Naive thymus-derived CD4-positive, alpha-beta T cell (primary cell): ENCODE measurements around the gene FAM13B. TPM values are rescaled to one million over a fixed set of nuclear protein-coding genes. Genes with fewer than 3 reads are reported as not detected.
"Not testable (repeated sequence)": the region's sequence is repeated elsewhere in the genome, so short reads cannot be mapped to it uniquely, and the experiment has no call there.

Experiments
- ATAC-seq: fragments of 150-1000 bp; cut with Tn5 transposase; 2 replicates; pipeline ENCODE4 v1.10.0; 2021; ENCODE audit warnings: mild to moderate bottlenecking, moderate library complexity
- CTCF ChIA-PET: fragments of 350-600 bp; sonication (Branson Sonifier 250); formaldehyde crosslinking; loops from one replicate; lab custom pipeline; 2021; ENCODE audit warnings: antibody characterized with exemption; lab: Charles Lee
- POLR2A ChIA-PET: fragments of 350-600 bp; sonication (Branson Sonifier 250); formaldehyde crosslinking; loops from one replicate; lab custom pipeline; 2021; ENCODE audit warnings: antibody characterized with exemption, inconsistent platforms; lab: Charles Lee
- DNase-seq, 9 donors: peaks; one replicate each; pipeline versions ENCODE4 v3.0.0 to v3.0.0-alpha.2; 2020 to 2022; ENCODE audit warnings: mixed read lengths in 1 of 9
- H3K27ac ChIP-seq: one replicate; pipeline ENCODE4 v1.7.0; 2013; ENCODE audit warnings: mild to moderate bottlenecking, low read depth, low read length, moderate library complexity
- H3K27me3 ChIP-seq, 2 donors: one replicate each; pipeline ENCODE4 v1.7.0; 2013; ENCODE audit warnings: low read length in 2 of 2, mild to moderate bottlenecking in 2 of 2, moderate library complexity in 2 of 2; ENCODE audit not compliant: control insufficient read depth in 2 of 2, insufficient read depth in 2 of 2
- H3K36me3 ChIP-seq, 3 experiments: 1 replicate in 2 of 3; 2 replicates in 1 of 3; pipeline ENCODE4 v1.7.0; 2013; ENCODE audit warnings: low read length in 3 of 3, mild to moderate bottlenecking in 3 of 3, moderate library complexity in 1 of 3; ENCODE audit not compliant: insufficient read depth in 3 of 3, control insufficient read depth in 2 of 3
- H3K4me1 ChIP-seq, 2 donors: one replicate each; pipeline ENCODE4 v1.7.0; 2013; ENCODE audit warnings: low read length in 2 of 2, mild to moderate bottlenecking in 2 of 2, moderate library complexity in 1 of 2; ENCODE audit not compliant: control insufficient read depth in 2 of 2, insufficient read depth in 2 of 2
- H3K4me3 ChIP-seq: 2 replicates; pipeline ENCODE4 v1.7.0; 2013; ENCODE audit warnings: mild to moderate bottlenecking, low read length
- H3K9me3 ChIP-seq, 3 experiments: 1 replicate in 2 of 3; 2 replicates in 1 of 3; pipeline ENCODE4 v1.7.0; 2013; ENCODE audit warnings: low read length in 3 of 3; ENCODE audit not compliant: control insufficient read depth in 2 of 3
- H3K27ac Mint-ChIP-seq, 9 donors: one replicate each; pipeline ENCODE4 v1.8.0; 2020 to 2022; ENCODE audit warnings: mixed read lengths in 9 of 9, mild to moderate bottlenecking in 8 of 9, moderate library complexity in 5 of 9, inconsistent platforms in 2 of 9
- H3K27me3 Mint-ChIP-seq, 5 donors: one replicate each; pipeline ENCODE4 v1.8.0; 2021 to 2022; ENCODE audit warnings: mixed read lengths in 5 of 5, mild to moderate bottlenecking in 1 of 5
- H3K36me3 Mint-ChIP-seq, 5 donors: one replicate each; pipeline ENCODE4 v1.8.0; 2020 to 2022; ENCODE audit warnings: mixed read lengths in 5 of 5, mild to moderate bottlenecking in 3 of 5, inconsistent platforms in 1 of 5
- H3K4me1 Mint-ChIP-seq, 7 donors: one replicate each; pipeline ENCODE4 v1.8.0; 2020 to 2022; ENCODE audit warnings: mixed read lengths in 7 of 7, mild to moderate bottlenecking in 3 of 7, inconsistent platforms in 1 of 7
- H3K4me3 Mint-ChIP-seq, 10 donors: one replicate each; pipeline ENCODE4 v1.8.0; 2020 to 2022; ENCODE audit warnings: mild to moderate bottlenecking in 10 of 10, mixed read lengths in 10 of 10, moderate library complexity in 6 of 10, inconsistent platforms in 2 of 10
- H3K9me3 Mint-ChIP-seq, 11 donors: one replicate each; pipeline ENCODE4 v1.8.0; 2020 to 2022; ENCODE audit warnings: mixed read lengths in 11 of 11, mild to moderate bottlenecking in 4 of 11, inconsistent platforms in 1 of 11, moderate library complexity in 1 of 11
- intact Hi-C, 2 donors: fragments of 100-400 bp; cut with micrococcal nuclease; formaldehyde crosslinking; loops; one replicate each; pipeline ENCODE4 v1.15.1; 2023
- polyA plus RNA-seq, 2 donors: library from polyadenylated mRNA; unstranded; fragments of 300-500 nt; fragmentation: Illumina TruSeq; gene quantifications; one replicate each; pipeline ENCODE4 v1.2.3, GENCODE V29; 2021
- total RNA-seq, 6 experiments: library from RNA in 5 of 6; stranded (reverse) in 5 of 6; gene quantifications; 1 replicate in 5 of 6; 2 replicates in 1 of 6; pipeline ENCODE4 v1.2.3 and lab custom pipeline; 2021 to 2026

FAM13B gene
- total and polyA plus RNA-seq, 7 experiments from 2014 or later = 17.6 to 58.8 (median 42.0) TPM

DNA sequence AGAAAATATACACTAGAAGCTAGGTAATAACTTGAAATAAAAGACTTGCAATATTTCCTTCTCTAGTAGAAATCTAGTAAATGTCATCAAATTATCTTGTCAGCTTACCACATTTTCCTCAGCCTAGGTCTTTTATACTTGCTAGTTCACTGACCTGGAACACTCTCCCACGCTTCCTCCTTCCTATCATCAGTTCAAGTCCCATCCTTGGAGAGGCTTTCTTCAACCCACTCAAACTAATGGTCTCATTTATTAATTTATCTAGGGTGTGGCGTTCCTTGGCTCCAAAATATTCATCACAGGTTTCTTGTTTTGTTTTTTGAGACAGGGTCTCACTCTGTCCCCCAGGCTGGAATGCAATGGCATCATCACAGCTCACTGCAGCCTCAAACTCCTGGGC lies 2.9 kb downstream of the FAM13B start:
- Histone ChIP-seq H3K27ac (no peak overlapping the region), H3K4me3 (no peak overlapping the region)
- no peaks in the 10 kb centered on the region for H3K27me3 Mint-ChIP-seq

DNA sequence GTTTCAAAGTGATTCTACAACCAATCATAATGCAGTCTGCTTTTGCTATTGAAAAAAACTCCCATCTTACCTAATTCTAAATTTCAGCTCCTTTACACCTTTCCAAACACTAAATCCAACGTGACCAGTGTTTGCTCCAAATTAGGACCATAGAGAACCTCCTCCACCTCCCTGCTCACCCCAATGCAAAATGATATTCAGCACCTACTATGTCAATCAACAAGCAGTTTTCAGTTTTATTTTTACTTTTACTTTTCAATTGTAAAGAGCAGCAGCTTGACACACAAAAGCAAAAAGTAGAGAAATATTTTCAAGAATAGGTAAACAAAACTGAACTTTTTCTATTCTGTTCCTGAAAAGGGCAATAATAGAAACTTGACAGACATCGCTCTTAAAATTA lies 3.4 kb downstream of the FAM13B start:
- H3K4me1 ChIP-seq = peaks cover 32 to 55% of the 10 kb centered on the region in 2 donors

More for the DNA sequence above, 2.9 kb downstream of the FAM13B start:
- ChIA-PET CTCF (interaction anchor here (0.7 kb wide), 1 partner anchor 17 kb away, joined by 3 read pairs; no protein-coding TSS in a partner anchor), POLR2A (interaction anchor here (0.6 to 0.7 kb wide), 2 partner anchors 21 to 77 kb away, joined by 3 to 4 read pairs; no protein-coding TSS in a partner anchor)
- peaks cover 27 to 55% of the 10 kb centered on the region in 2 donors for H3K4me1 ChIP-seq
- Mint-ChIP-seq H3K4me3 (peak overlapping the region; percentile 27 to 100 (median 82)), H3K9me3 (no peaks in the 10 kb centered on the region), H3K36me3 (peaks cover 3 to 18% (median 9%) of the 10 kb centered on the region in 5 donors), H3K4me1 (peaks cover 55 to 79% (median 68%) of the 10 kb centered on the region in 7 donors), H3K27ac (peak overlapping the region in 3 of 9 donors; percentile 10 to 14 (median 12))
- H3K9me3 ChIP-seq = no peaks in the 10 kb centered on the region
- peaks cover 0 to 11% (median 0%) of the 10 kb centered on the region in 3 experiments for H3K36me3 ChIP-seq
- ATAC-seq (no peak), DNase-seq (no peak)
- intact Hi-C loops = loop anchor here (5.0 to 10.0 kb wide), 8 partner anchors 302 to 1535 kb away; partner anchors contain the start of genes CDC25C (in 1 of the 2), EGR1 (in 1 of the 2), ETF1 (in 1 of the 2) and FAM53C (in 1 of the 2)
- H3K27me3 ChIP-seq = no peaks in the 10 kb centered on the region

DNA sequence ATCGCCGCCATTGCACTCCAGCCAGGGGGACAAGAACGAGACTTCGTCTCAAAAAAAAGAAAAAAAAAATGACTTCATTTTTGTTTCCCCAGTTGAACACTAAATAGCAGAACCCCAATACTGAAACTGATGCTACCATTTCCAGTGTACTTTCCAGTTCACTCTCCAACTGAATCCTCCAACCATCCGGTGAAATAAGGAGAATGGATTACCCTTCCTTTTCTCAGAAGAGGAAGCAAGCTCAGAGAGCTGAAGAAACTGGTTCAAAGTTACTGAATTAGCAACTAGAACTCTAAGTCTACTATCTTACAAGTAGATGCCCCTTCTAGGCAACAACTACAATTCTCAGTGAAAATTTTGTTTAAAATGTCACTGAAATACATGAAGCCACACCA lies 3.9 kb downstream of the FAM13B start:
- Histone ChIP-seq H3K36me3 (peaks cover 0 to 11% (median 0%) of the 10 kb centered on the region in 3 experiments), H3K4me3 (no peak overlapping the region), H3K27ac (no peak overlapping the region), H3K9me3 (no peaks in the 10 kb centered on the region), H3K4me1 (peaks cover 37 to 55% of the 10 kb centered on the region in 2 donors), H3K27me3 (no peaks in the 10 kb centered on the region)
- ATAC-seq (no peak), DNase-seq (no peak)
- H3K27me3 Mint-ChIP-seq = no peaks in the 10 kb centered on the region
- H3K36me3 Mint-ChIP-seq = peaks cover 3 to 20% (median 9%) of the 10 kb centered on the region in 5 donors
- intact Hi-C loops = no loop called here
- H3K4me3 Mint-ChIP-seq = peak overlapping the region in 8 of 10 donors; percentile 17 to 96 (median 62)
- H3K27ac Mint-ChIP-seq = peak overlapping the region in 1 of 9 donors; percentile 14
- ChIA-PET CTCF (no interaction called here), POLR2A (interaction anchor here (0.7 kb wide), 1 partner anchor 306 kb away, joined by 3 read pairs; no protein-coding TSS in a partner anchor)
- peaks cover 64 to 86% (median 78%) of the 10 kb centered on the region in 7 donors for H3K4me1 Mint-ChIP-seq
- H3K9me3 Mint-ChIP-seq = no peaks in the 10 kb centered on the region

More for the DNA sequence above, 3.4 kb downstream of the FAM13B start:
- peaks cover 3 to 18% (median 9%) of the 10 kb centered on the region in 5 donors for H3K36me3 Mint-ChIP-seq
- peak overlapping the region; percentile 7 to 100 (median 82) for H3K4me3 Mint-ChIP-seq
- intact Hi-C loops = no loop called here
- H3K27me3 ChIP-seq = no peaks in the 10 kb centered on the region
- peak overlapping the region in 5 of 9 donors; percentile 12 to 82 (median 68) for H3K27ac Mint-ChIP-seq
- no peak for ATAC-seq
- H3K4me1 Mint-ChIP-seq = peaks cover 60 to 84% (median 72%) of the 10 kb centered on the region in 7 donors
- DNase-seq = no peak
- ChIA-PET CTCF (interaction anchor here (0.7 kb wide), 1 partner anchor 17 kb away, joined by 3 read pairs; no protein-coding TSS in a partner anchor), POLR2A (interaction anchor here (0.6 to 0.7 kb wide), 2 partner anchors 77 to 306 kb away, joined by 3 read pairs; no protein-coding TSS in a partner anchor)
- no peaks in the 10 kb centered on the region for H3K27me3 Mint-ChIP-seq
- H3K9me3 ChIP-seq = no peaks in the 10 kb centered on the region
- no peak overlapping the region for H3K4me3 ChIP-seq
- H3K27ac ChIP-seq = no peak overlapping the region
- H3K36me3 ChIP-seq = peaks cover 0 to 11% (median 0%) of the 10 kb centered on the region in 3 experiments
- H3K9me3 Mint-ChIP-seq = no peaks in the 10 kb centered on the region

DNA sequence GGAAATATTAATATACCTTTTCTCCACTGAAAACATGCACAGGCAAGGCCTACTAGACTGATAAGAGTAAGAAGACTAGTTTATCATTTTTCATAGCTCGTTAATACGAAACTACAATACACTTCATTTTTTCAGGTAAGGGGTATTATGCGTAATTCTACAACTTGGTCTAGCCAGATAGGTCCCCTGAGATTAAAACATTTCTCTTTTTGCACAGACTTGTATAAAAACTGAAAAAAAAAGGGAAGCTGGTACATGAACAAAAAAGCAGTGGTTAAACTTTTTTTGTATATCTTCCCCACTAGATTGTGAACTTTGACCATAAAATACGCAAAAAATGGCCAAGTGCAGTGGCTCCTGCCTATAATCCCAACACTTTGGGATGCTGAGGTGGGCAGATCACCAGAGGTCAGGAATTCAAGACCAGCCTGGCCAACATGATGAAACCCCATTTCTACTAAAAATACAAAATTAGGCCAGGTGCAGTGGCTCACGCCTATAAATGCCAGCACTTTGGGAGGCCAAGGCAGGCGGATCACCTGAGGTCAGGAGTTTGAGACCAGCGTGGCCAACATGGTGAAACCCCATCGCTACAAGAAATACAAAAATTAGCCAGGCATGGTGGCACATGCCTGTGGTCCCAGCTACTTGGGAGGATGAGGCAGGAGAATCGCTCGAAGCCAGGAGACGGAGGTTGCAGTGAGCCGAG lies 4.5 kb downstream of the FAM13B start:
- Histone ChIP-seq H3K36me3 (peaks cover 0 to 11% (median 0%) of the 10 kb centered on the region in 3 experiments), H3K4me1 (peaks cover 41 to 52% of the 10 kb centered on the region in 2 donors)
- H3K4me3 Mint-ChIP-seq = peak overlapping the region in 4 of 10 donors; percentile 27 to 94 (median 46)
- H3K4me3 ChIP-seq, H3K27me3 ChIP-seq, CTCF ChIA-PET, H3K27ac Mint-ChIP-seq, ATAC-seq, intact Hi-C loops, H3K27me3 Mint-ChIP-seq, H3K27ac ChIP-seq, H3K9me3 Mint-ChIP-seq, DNase-seq, H3K9me3 ChIP-seq: not testable (repeated sequence)
- H3K36me3 Mint-ChIP-seq = peaks cover 3 to 21% (median 9%) of the 10 kb centered on the region in 5 donors
- POLR2A ChIA-PET = interaction anchor here (1.1 kb wide), 1 partner anchor 10 kb away, joined by 3 read pairs; no protein-coding TSS in a partner anchor
- peaks cover 62 to 86% (median 78%) of the 10 kb centered on the region in 7 donors for H3K4me1 Mint-ChIP-seq

DNA sequence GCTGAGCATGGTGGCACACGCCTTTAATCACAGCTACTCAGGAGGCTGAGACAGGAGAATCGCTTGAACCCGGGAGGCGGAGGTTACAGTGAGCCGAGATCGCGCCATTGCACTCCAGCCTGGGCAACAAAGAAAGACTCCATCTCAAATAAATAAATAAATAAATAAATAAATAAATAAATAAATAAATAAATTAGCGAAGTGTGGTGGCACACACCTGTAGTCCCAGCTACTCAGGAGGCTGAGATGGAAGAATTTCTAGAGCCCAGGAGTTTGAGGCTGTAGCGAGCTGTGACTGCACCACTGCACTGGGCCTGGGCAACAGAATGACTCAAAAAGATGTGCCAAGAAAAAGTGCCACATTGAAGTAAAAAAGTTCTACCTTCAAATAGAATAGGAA lies 6.1 kb downstream of the FAM13B start:
- H3K27ac ChIP-seq, DNase-seq, H3K27ac Mint-ChIP-seq, H3K36me3 ChIP-seq, intact Hi-C loops, H3K27me3 Mint-ChIP-seq, ATAC-seq, H3K27me3 ChIP-seq, H3K9me3 ChIP-seq, H3K4me3 ChIP-seq, H3K9me3 Mint-ChIP-seq: not testable (repeated sequence)
- CTCF ChIA-PET = interaction anchor here (1.3 to 1.8 kb wide), 2 partner anchors 9 to 43 kb away, joined by 3 to 7 read pairs; no protein-coding TSS in a partner anchor
- H3K4me1 ChIP-seq = peaks cover 46 to 56% of the 10 kb centered on the region in 2 donors
- POLR2A ChIA-PET = interaction anchor here (0.7 kb wide), 1 partner anchor 11 kb away, joined by 3 read pairs; no protein-coding TSS in a partner anchor
- Mint-ChIP-seq H3K4me3 (peak overlapping the region in 3 of 10 donors; percentile 25 to 94 (median 59)), H3K36me3 (peaks cover 0 to 21% (median 7%) of the 10 kb centered on the region in 5 donors), H3K4me1 (peaks cover 70 to 92% (median 84%) of the 10 kb centered on the region in 7 donors)

DNA sequence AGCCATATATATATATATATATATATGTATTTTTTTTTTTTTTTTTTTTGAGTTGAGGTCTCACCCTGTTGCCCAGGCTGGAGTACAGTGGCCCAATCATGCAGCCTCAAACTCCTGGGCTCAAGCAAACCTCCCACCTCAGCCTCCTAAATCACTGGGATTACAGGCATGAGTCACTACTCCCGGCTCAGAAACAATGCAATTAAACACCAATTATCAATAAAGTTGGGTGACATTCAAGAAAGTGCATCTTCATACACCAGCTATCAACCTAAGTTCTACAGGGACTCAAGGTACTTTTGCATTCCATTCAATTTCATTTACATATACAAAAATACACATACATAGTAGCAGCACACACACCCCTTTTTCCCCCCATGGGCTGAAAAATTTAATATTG lies 7.6 kb downstream of the FAM13B start:
- Mint-ChIP-seq H3K9me3 (no peaks in the 10 kb centered on the region), H3K27ac (peak overlapping the region in 1 of 9 donors; percentile 38)
- no peaks in the 10 kb centered on the region for H3K9me3 ChIP-seq

More for the DNA sequence above, 7.6 kb downstream of the FAM13B start:
- ATAC-seq (no peak), DNase-seq (no peak)
- H3K4me1 Mint-ChIP-seq = peaks cover 62 to 87% (median 81%) of the 10 kb centered on the region in 7 donors
- H3K27me3 Mint-ChIP-seq = no peaks in the 10 kb centered on the region
- no peaks in the 10 kb centered on the region for H3K27me3 ChIP-seq
- peaks cover 0 to 25% (median 12%) of the 10 kb centered on the region in 5 donors for H3K36me3 Mint-ChIP-seq
- H3K36me3 ChIP-seq = no peaks in the 10 kb centered on the region
- no peak overlapping the region for H3K27ac ChIP-seq
- peak overlapping the region in 5 of 10 donors; percentile 28 to 69 (median 48) for H3K4me3 Mint-ChIP-seq
- H3K4me1 ChIP-seq = peaks cover 41 to 43% of the 10 kb centered on the region in 2 donors
- H3K4me3 ChIP-seq = no peak overlapping the region
- intact Hi-C loops = no loop called here
- ChIA-PET CTCF (interaction anchor here (1.0 to 1.8 kb wide), 3 partner anchors 11 to 44 kb away, joined by 3 to 7 read pairs (median 3); no protein-coding TSS in a partner anchor), POLR2A (no interaction called here)
